Fibroblast of upper back skin (primary cell): ENCODE results near the gene ERGIC3.

Experiments used
- DNase-seq: peaks from one replicate; pipeline ENCODE4 v3.0.0-alpha.2; 2013

The ERGIC3 gene

DNA sequence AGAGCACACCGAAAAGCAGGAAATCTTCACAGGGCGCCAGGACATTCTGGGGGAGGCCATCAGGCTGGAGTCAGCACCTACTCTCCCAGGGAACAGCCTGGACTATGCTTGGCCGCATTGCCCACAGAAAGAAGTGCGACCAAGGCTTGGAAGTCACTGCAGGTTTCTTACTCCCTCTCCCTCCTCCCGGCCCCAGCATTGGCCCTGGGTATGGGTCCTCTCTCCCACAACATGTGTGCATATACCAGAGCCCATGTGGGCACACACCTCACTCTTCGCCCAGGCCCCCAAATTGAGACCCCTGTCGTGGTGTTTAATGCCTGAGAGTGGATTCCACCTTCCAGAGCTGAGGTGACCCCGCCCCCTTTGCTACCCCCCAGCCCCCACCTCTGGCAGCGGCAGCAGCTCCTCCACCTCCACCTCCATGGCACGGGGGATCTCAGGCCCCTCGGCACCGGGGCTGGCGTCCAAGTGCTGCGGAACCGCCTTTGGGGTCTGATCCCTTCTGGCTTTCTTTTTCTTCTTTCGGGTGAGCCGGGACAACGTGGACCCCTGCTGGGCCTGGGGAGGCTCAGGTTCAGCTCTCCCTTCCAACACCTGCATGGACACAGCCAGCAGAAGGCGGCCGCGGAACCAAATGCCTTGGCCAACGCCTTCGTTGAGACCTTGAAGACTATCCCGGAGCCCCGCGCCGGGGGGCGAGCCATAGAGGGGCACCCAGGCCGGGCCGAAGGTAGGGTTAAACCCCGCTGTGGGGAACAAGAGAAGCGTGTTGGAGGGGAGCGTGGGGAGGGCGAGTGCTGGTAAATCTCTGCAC lies 58.5 kb downstream of the ERGIC3 start:
- DNase-seq = no peak

GRCh38 chr20:35600993-35601973 lies 59.4 kb downstream of the ERGIC3 start:
- DNase-seq = peak; percentile 70

DNA sequence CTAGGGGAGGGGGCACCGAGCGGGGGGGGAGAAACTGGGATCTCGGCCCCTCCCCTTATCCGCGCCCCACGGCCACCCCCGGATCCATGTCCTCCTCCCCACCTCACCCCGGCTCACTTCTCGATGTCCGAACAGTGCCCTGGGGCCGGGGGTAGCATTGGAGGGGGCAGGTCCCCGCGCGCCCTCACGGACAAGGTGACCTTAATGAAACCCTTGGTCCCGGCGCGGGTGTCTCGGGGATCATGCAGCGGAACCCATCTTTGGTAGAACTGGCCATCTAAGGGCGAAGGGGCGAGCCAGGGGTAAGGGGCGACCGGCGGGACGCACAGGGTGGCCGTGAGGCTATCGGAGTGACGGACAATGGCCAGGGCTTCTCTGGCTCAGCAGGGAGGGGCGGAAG lies 60.1 kb downstream of the ERGIC3 start:
- DNase-seq = no peak

GRCh38 chr20:35602851-35603495 lies 61.1 kb downstream of the ERGIC3 start:
- DNase-seq = no peak

GRCh38 chr20:35603695-35604448 lies 62.0 kb downstream of the ERGIC3 start:
- DNase-seq = no peak

DNA sequence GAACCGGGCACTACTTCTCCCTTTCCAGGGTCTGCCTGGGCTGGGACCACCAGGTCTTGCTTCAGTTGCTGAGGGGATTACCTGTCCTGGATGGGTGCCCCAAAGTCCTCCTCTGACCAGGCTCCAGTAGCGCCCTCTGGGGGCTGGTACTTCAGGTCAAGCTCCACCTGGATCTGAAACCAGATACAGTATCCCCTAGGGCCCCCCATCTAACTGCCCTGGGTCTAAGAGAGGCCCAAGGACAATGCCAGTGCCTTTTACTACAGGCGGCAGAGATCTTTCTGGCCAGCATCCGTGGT lies 62.5 kb downstream of the ERGIC3 start:
- DNase-seq = no peak

GRCh38 chr20:35606127-35606526 lies 64.2 kb downstream of the ERGIC3 start:
- no peak for DNase-seq
